Tibial nerve (tissue), 4 donors: ENCODE data around the gene RAD51. TPM values are rescaled to one million over a fixed set of nuclear protein-coding genes. Genes with fewer than 3 reads are reported as not detected.

ENCODE experiments used
- DNase-seq, 2 donors: peaks; one replicate each; pipeline ENCODE4 v3.0.0-alpha.2; 2019; ENCODE audit warnings: low spot score in 2 of 2
- H3K27ac ChIP-seq, 4 donors: fragments of 200-600 bp; sonication (generic) in 3 of 4; one replicate each; pipeline ENCODE4 v1.5.1; 2017 to 2019; ENCODE audit warnings: mild to moderate bottlenecking in 1 of 4
- H3K27me3 ChIP-seq, 2 donors: fragments of 200-600 bp; sonication (generic) in 1 of 2; one replicate each; pipeline versions ENCODE4 v1.5.1 to v1.6.0; 2017 to 2019
- H3K36me3 ChIP-seq, 3 donors: fragments of 200-600 bp; sonication (generic); one replicate each; pipeline ENCODE4 v1.5.1; 2018 to 2019
- H3K4me1 ChIP-seq, 4 donors: fragments of 200-600 bp; sonication (generic) in 3 of 4; one replicate each; pipeline ENCODE4 v1.5.1; 2017 to 2019
- H3K4me3 ChIP-seq, 4 donors: fragments of 200-600 bp; sonication (generic) in 3 of 4; one replicate each; pipeline ENCODE4 v1.5.1; 2017 to 2019; ENCODE audit warnings: mild to moderate bottlenecking in 1 of 4, moderate library complexity in 1 of 4
- H3K9me3 ChIP-seq, 4 donors: fragments of 200-600 bp; sonication (generic) in 3 of 4; one replicate each; pipeline ENCODE4 v1.5.1; 2017 to 2019
- CTCF ChIP-seq, 5 experiments: fragments of 200-600 bp in 3 of 5; fragments of 450-650 bp in 2 of 5; sonication (generic) in 3 of 5; IDR thresholded peaks; one replicate each; pipeline ENCODE4 v1.5.1; 2016 to 2019; ENCODE audit warnings: antibody characterized with exemption in 5 of 5, mild to moderate bottlenecking in 3 of 5, moderate library complexity in 2 of 5
- EP300 ChIP-seq, 2 donors: sonication (generic); formaldehyde crosslinking; IDR thresholded peaks; one replicate each; pipeline ENCODE4 v1.6.1; 2017; ENCODE audit warnings: antibody characterized with exemption in 2 of 2, mild to moderate bottlenecking in 1 of 2
- POLR2A ChIP-seq, 2 donors: fragments of 450-650 bp; IDR thresholded peaks; one replicate each; pipeline ENCODE4 v1.6.1; 2017; ENCODE audit warnings: antibody characterized with exemption in 2 of 2, mild to moderate bottlenecking in 2 of 2, moderate library complexity in 2 of 2
- WGBS, 2 donors: methylation state at CpG; one replicate each; pipeline ENCODE4 v1.1.5; 2018; 5-methylcytosine and 5-hydroxymethylcytosine counted together
- total RNA-seq, 4 donors: library from RNA; depleted of rRNA; stranded (reverse); fragments of >200 nt; gene quantifications; one replicate each; pipeline ENCODE4 v1.1.0, GENCODE V29; 2016

RAD51 gene
- total RNA-seq, 4 donors from 2014 or later = 0.42 to 0.59 TPM; not detected in 2

GRCh38 chr15:40722354-40722753 lies 27.4 kb downstream of the RAD51 start:
- Histone ChIP-seq H3K9me3 (no peaks in the 10 kb centered on the region), H3K4me1 (no peaks in the 10 kb centered on the region), H3K27me3 (no peaks in the 10 kb centered on the region), H3K27ac (no peak overlapping the region), H3K4me3 (no peak overlapping the region), H3K36me3 (no peaks in the 10 kb centered on the region)
- WGBS, 2 donors = 90 to 92% methylated on average over 4 of the region's 4 CpGs
- no peak for DNase-seq
- TF ChIP-seq EP300 (IDR thresholded peaks at IDR 0.05) = no peak
- no peak for TF ChIP-seq CTCF (IDR thresholded peaks at IDR 0.05)
- TF ChIP-seq POLR2A (IDR thresholded peaks at IDR 0.05) = no peak

GRCh38 chr15:40722934-40723333 lies 28.0 kb downstream of the RAD51 start:
- 89 to 96% methylated on average over 2 of the region's 2 CpGs for WGBS, 2 donors
- no peaks in the 10 kb centered on the region for H3K9me3 ChIP-seq
- H3K4me3 ChIP-seq = no peak overlapping the region
- H3K36me3 ChIP-seq = no peaks in the 10 kb centered on the region
- no peak overlapping the region for H3K27ac ChIP-seq
- TF ChIP-seq EP300 (IDR thresholded peaks at IDR 0.05) (no peak), POLR2A (IDR thresholded peaks at IDR 0.05) (no peak), CTCF (IDR thresholded peaks at IDR 0.05) (no peak)
- no peaks in the 10 kb centered on the region for H3K27me3 ChIP-seq
- H3K4me1 ChIP-seq = no peaks in the 10 kb centered on the region
- DNase-seq = no peak

GRCh38 chr15:40723919-40724318 lies 28.9 kb downstream of the RAD51 start:
- DNase-seq = no peak
- Histone ChIP-seq H3K9me3 (no peaks in the 10 kb centered on the region), H3K27ac (no peak overlapping the region), H3K27me3 (no peaks in the 10 kb centered on the region), H3K4me3 (no peak overlapping the region), H3K36me3 (peaks cover 0 to 9% (median 0%) of the 10 kb centered on the region in 3 donors), H3K4me1 (no peaks in the 10 kb centered on the region)
- WGBS, 2 donors = 87 to 93% methylated on average over 2 of the region's 2 CpGs
- TF ChIP-seq POLR2A (IDR thresholded peaks at IDR 0.05) (no peak), CTCF (IDR thresholded peaks at IDR 0.05) (no peak), EP300 (IDR thresholded peaks at IDR 0.05) (no peak)

- Histone ChIP-seq H3K27me3 (no peaks in the 10 kb centered on the region), H3K4me3 (no peak overlapping the region), H3K36me3 (peaks cover 0 to 73% (median 7%) of the 10 kb centered on the region in 3 donors), H3K9me3 (no peaks in the 10 kb centered on the region), H3K27ac (no peak overlapping the region), H3K4me1 (no peaks in the 10 kb centered on the region)
- DNase-seq = no peak
- TF ChIP-seq POLR2A (IDR thresholded peaks at IDR 0.05) = no peak
- no peak for TF ChIP-seq EP300 (IDR thresholded peaks at IDR 0.05)
- no peak for TF ChIP-seq CTCF (IDR thresholded peaks at IDR 0.05)
- WGBS, 2 donors = 59 to 60% methylated on average over 3 of the region's 3 CpGs
These were observed 36.1 kb downstream of the RAD51 start for GRCh38 chr15:40731034-40731433.

GRCh38 chr15:40736575-40736974 lies 41.6 kb downstream of the RAD51 start:
- TF ChIP-seq EP300 (IDR thresholded peaks at IDR 0.05) (no peak), CTCF (IDR thresholded peaks at IDR 0.05) (no peak), POLR2A (IDR thresholded peaks at IDR 0.05) (no peak)
- Histone ChIP-seq H3K36me3 (peaks cover 0 to 97% (median 17%) of the 10 kb centered on the region in 3 donors), H3K27ac (no peak overlapping the region), H3K4me1 (no peaks in the 10 kb centered on the region), H3K4me3 (no peak overlapping the region), H3K9me3 (no peaks in the 10 kb centered on the region), H3K27me3 (no peaks in the 10 kb centered on the region)
- no peak for DNase-seq
- WGBS, 2 donors = 85 to 88% methylated on average over 4 of the region's 4 CpGs
